Activated naive CD8-positive, alpha-beta T cell treated with anti-CD3 and anti-CD28 coated beads, Interleukin-2, amount 50 U/mL, for 24 hours (primary cell): Measurements from ENCODE around the gene SDK2.
"Not testable (repeated sequence)": the region's sequence is repeated elsewhere in the genome, so short reads cannot be mapped to it uniquely, and the experiment has no call there.

Experiments used
- ATAC-seq: fragments of 150-1000 bp; cut with Tn5 transposase; one replicate; pipeline ENCODE4 v1.10.0; 2021
- DNase-seq: peaks from one replicate; pipeline ENCODE4 v3.0.0; 2021
- H3K27ac Mint-ChIP-seq: one replicate; pipeline ENCODE4 v1.8.0; 2021; ENCODE audit warnings: mild to moderate bottlenecking, mixed read lengths
- H3K27me3 Mint-ChIP-seq: one replicate; pipeline ENCODE4 v1.8.0; 2021; ENCODE audit warnings: mixed read lengths
- H3K36me3 Mint-ChIP-seq: one replicate; pipeline ENCODE4 v1.8.0; 2021; ENCODE audit warnings: low read depth, mixed read lengths
- H3K4me1 Mint-ChIP-seq: one replicate; pipeline ENCODE4 v1.8.0; 2021; ENCODE audit warnings: mixed read lengths
- H3K4me3 Mint-ChIP-seq: one replicate; pipeline ENCODE4 v1.8.0; 2021; ENCODE audit warnings: mild to moderate bottlenecking, moderate library complexity, mixed read lengths
- H3K9me3 Mint-ChIP-seq: one replicate; pipeline ENCODE4 v1.8.0; 2021; ENCODE audit warnings: mixed read lengths

The SDK2 gene

GRCh38 chr17:73455767-73456166 lies 188.5 kb downstream of the SDK2 start:
- Mint-ChIP-seq H3K27me3 (no peaks in the 10 kb centered on the region), H3K36me3 (peaks cover 5% of the 10 kb centered on the region), H3K4me1 (no peaks in the 10 kb centered on the region), H3K4me3 (no peak overlapping the region), H3K9me3 (no peaks in the 10 kb centered on the region), H3K27ac (no peak overlapping the region)
- DNase-seq (no peak), ATAC-seq (no peak)

GRCh38 chr17:73455050-73455687 lies 189.1 kb downstream of the SDK2 start:
- H3K4me3 Mint-ChIP-seq: no peak overlapping the region
- H3K9me3 Mint-ChIP-seq: no peaks in the 10 kb centered on the region
- peaks cover 5% of the 10 kb centered on the region for H3K36me3 Mint-ChIP-seq
- DNase-seq: no peak
- ATAC-seq: no peak
- H3K27ac Mint-ChIP-seq: no peak overlapping the region
- no peaks in the 10 kb centered on the region for H3K27me3 Mint-ChIP-seq
- H3K4me1 Mint-ChIP-seq: no peaks in the 10 kb centered on the region

DNA sequence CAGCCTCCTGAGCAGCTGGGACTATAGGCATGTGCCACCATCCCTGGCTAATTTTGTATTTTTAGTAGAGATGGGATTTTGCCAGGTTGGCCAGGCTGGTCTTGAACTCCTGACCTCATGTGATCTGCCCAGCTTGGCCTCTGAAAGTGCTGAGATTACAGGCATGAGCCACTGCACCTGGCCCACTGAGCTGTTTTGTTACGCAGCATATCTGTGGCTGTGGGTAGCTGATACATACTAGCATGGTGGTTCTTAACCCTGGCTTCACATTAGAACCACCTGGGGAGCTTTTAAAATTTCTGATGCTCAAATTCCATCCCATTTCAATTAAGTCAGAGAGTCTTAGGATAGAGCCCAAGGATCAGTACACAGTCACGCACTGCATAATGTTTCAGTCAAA lies 190.8 kb downstream of the SDK2 start:
- not testable (repeated sequence) for DNase-seq, H3K27ac Mint-ChIP-seq, H3K4me3 Mint-ChIP-seq, H3K4me1 Mint-ChIP-seq, H3K9me3 Mint-ChIP-seq, H3K36me3 Mint-ChIP-seq, H3K27me3 Mint-ChIP-seq, ATAC-seq

- Mint-ChIP-seq H3K4me3 (no peak overlapping the region), H3K27me3 (no peaks in the 10 kb centered on the region), H3K27ac (no peak overlapping the region), H3K4me1 (no peaks in the 10 kb centered on the region), H3K36me3 (peaks cover 5% of the 10 kb centered on the region), H3K9me3 (no peaks in the 10 kb centered on the region)
- DNase-seq: no peak
- no peak for ATAC-seq
Measured at GRCh38 chr17:73453090-73453489, 191.2 kb downstream of the SDK2 start.

GRCh38 chr17:73452009-73452408 lies 192.2 kb downstream of the SDK2 start:
- H3K9me3 Mint-ChIP-seq: no peaks in the 10 kb centered on the region
- no peak overlapping the region for H3K27ac Mint-ChIP-seq
- H3K36me3 Mint-ChIP-seq: peaks cover 5% of the 10 kb centered on the region
- DNase-seq (no peak), ATAC-seq (no peak)
- H3K27me3 Mint-ChIP-seq: no peaks in the 10 kb centered on the region
- no peaks in the 10 kb centered on the region for H3K4me1 Mint-ChIP-seq
- H3K4me3 Mint-ChIP-seq: no peak overlapping the region

- no peaks in the 10 kb centered on the region for H3K9me3 Mint-ChIP-seq
- H3K27ac Mint-ChIP-seq: no peak overlapping the region
- H3K27me3 Mint-ChIP-seq: no peaks in the 10 kb centered on the region
- DNase-seq: no peak
- no peaks in the 10 kb centered on the region for H3K36me3 Mint-ChIP-seq
- no peaks in the 10 kb centered on the region for H3K4me1 Mint-ChIP-seq
- H3K4me3 Mint-ChIP-seq: no peak overlapping the region
- ATAC-seq: no peak
Measured at GRCh38 chr17:73447319-73447718, 196.9 kb downstream of the SDK2 start.

- DNase-seq: no peak
- H3K4me3 Mint-ChIP-seq: no peak overlapping the region
- no peaks in the 10 kb centered on the region for H3K4me1 Mint-ChIP-seq
- no peak for ATAC-seq
- H3K36me3 Mint-ChIP-seq: no peaks in the 10 kb centered on the region
- H3K9me3 Mint-ChIP-seq: no peaks in the 10 kb centered on the region
- no peak overlapping the region for H3K27ac Mint-ChIP-seq
- no peaks in the 10 kb centered on the region for H3K27me3 Mint-ChIP-seq
Measured at GRCh38 chr17:73446617-73447016, 197.6 kb downstream of the SDK2 start.

DNA sequence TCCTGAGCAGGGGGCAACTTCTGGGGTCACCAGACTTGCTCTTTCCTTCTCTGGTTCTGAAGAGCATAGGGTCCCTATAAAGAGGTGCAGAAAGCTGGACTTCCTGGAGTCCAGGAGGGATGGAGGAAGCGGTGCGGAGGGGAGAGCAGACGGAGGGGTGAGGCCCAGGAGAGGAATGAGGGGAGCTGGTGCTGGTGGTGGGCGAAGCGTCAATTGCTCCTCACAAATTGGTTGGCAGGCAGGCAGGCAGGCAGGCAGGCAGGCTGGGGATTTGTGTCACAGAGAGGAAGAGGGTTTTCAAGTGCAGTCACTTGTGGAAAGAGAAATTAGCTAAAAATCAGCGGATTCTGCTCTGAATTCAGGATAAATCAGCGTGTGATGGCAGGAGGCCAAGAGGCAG lies 198.8 kb downstream of the SDK2 start:
- no peaks in the 10 kb centered on the region for H3K4me1 Mint-ChIP-seq
- no peaks in the 10 kb centered on the region for H3K9me3 Mint-ChIP-seq
- no peak overlapping the region for H3K27ac Mint-ChIP-seq
- H3K36me3 Mint-ChIP-seq: no peaks in the 10 kb centered on the region
- DNase-seq (no peak), ATAC-seq (no peak)
- H3K4me3 Mint-ChIP-seq: no peak overlapping the region
- no peaks in the 10 kb centered on the region for H3K27me3 Mint-ChIP-seq

GRCh38 chr17:73444021-73444420 lies 200.2 kb downstream of the SDK2 start:
- DNase-seq (no peak), ATAC-seq (no peak)
- Mint-ChIP-seq H3K4me3 (no peak overlapping the region), H3K27ac (no peak overlapping the region), H3K27me3 (no peaks in the 10 kb centered on the region), H3K9me3 (no peaks in the 10 kb centered on the region), H3K4me1 (no peaks in the 10 kb centered on the region), H3K36me3 (no peaks in the 10 kb centered on the region)

- Mint-ChIP-seq H3K27ac (no peak overlapping the region), H3K4me3 (no peak overlapping the region), H3K27me3 (no peaks in the 10 kb centered on the region), H3K9me3 (no peaks in the 10 kb centered on the region), H3K36me3 (no peaks in the 10 kb centered on the region), H3K4me1 (no peaks in the 10 kb centered on the region)
- ATAC-seq (no peak), DNase-seq (no peak)
Measured at GRCh38 chr17:73439597-73439996, 204.6 kb downstream of the SDK2 start.

DNA sequence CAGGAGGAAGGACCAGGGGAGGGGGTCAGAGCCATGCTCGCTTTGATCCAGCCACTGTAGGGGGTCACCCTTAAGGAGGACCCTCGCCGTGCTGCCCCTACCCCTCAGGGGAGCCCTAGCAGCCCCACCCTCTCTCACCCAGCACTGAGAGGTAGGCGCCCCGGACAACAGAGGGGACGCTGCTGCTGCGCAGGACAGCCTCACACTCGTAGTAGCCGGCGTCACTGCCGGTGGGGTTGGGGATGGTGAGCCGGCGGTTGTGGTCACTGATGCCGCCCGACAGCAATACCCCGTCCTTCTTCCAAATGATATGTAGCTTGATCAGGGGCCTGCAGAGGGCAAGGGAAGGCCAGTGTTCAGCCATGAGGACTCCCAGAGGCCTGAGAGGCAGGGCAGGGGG lies 206.4 kb downstream of the SDK2 start:
- H3K27me3 Mint-ChIP-seq: no peaks in the 10 kb centered on the region
- no peaks in the 10 kb centered on the region for H3K36me3 Mint-ChIP-seq
- H3K4me3 Mint-ChIP-seq: no peak overlapping the region
- DNase-seq (no peak), ATAC-seq (no peak)
- no peaks in the 10 kb centered on the region for H3K4me1 Mint-ChIP-seq
- no peak overlapping the region for H3K27ac Mint-ChIP-seq
- no peaks in the 10 kb centered on the region for H3K9me3 Mint-ChIP-seq

- no peak overlapping the region for H3K27ac Mint-ChIP-seq
- DNase-seq (no peak), ATAC-seq (no peak)
- H3K4me3 Mint-ChIP-seq: no peak overlapping the region
- H3K4me1 Mint-ChIP-seq: no peaks in the 10 kb centered on the region
- no peaks in the 10 kb centered on the region for H3K9me3 Mint-ChIP-seq
- H3K36me3 Mint-ChIP-seq: no peaks in the 10 kb centered on the region
- no peaks in the 10 kb centered on the region for H3K27me3 Mint-ChIP-seq
Measured at GRCh38 chr17:73436954-73437353, 207.3 kb downstream of the SDK2 start.

GRCh38 chr17:73435412-73435811 lies 208.8 kb downstream of the SDK2 start:
- no peaks in the 10 kb centered on the region for H3K27me3 Mint-ChIP-seq
- DNase-seq: no peak
- H3K27ac Mint-ChIP-seq: no peak overlapping the region
- no peaks in the 10 kb centered on the region for H3K4me1 Mint-ChIP-seq
- ATAC-seq: no peak
- no peak overlapping the region for H3K4me3 Mint-ChIP-seq
- no peaks in the 10 kb centered on the region for H3K9me3 Mint-ChIP-seq
- no peaks in the 10 kb centered on the region for H3K36me3 Mint-ChIP-seq

- H3K27ac Mint-ChIP-seq: no peak overlapping the region
- ATAC-seq (no peak), DNase-seq (no peak)
- no peaks in the 10 kb centered on the region for H3K36me3 Mint-ChIP-seq
- no peaks in the 10 kb centered on the region for H3K27me3 Mint-ChIP-seq
- H3K9me3 Mint-ChIP-seq: no peaks in the 10 kb centered on the region
- H3K4me1 Mint-ChIP-seq: peaks cover 3% of the 10 kb centered on the region
- H3K4me3 Mint-ChIP-seq: no peak overlapping the region
Measured at GRCh38 chr17:73434154-73434553, 210.1 kb downstream of the SDK2 start.

- DNase-seq (no peak), ATAC-seq (no peak)
- H3K4me1 Mint-ChIP-seq: peaks cover 3% of the 10 kb centered on the region
- no peaks in the 10 kb centered on the region for H3K36me3 Mint-ChIP-seq
- H3K4me3 Mint-ChIP-seq: no peak overlapping the region
- H3K27ac Mint-ChIP-seq: no peak overlapping the region
- H3K9me3 Mint-ChIP-seq: no peaks in the 10 kb centered on the region
- H3K27me3 Mint-ChIP-seq: no peaks in the 10 kb centered on the region
Measured at GRCh38 chr17:73433501-73433900, 210.7 kb downstream of the SDK2 start.

- DNase-seq (no peak), ATAC-seq (no peak)
- Mint-ChIP-seq H3K27me3 (no peaks in the 10 kb centered on the region), H3K27ac (no peak overlapping the region), H3K4me1 (peaks cover 3% of the 10 kb centered on the region), H3K9me3 (no peaks in the 10 kb centered on the region), H3K4me3 (no peak overlapping the region), H3K36me3 (no peaks in the 10 kb centered on the region)
Measured at GRCh38 chr17:73432624-73433190, 211.5 kb downstream of the SDK2 start.
